ENCODE data around the gene EFCAB12. TPM values are rescaled to one million over a fixed set of nuclear protein-coding genes. Genes with fewer than 3 reads are reported as not detected.
A peak's percentile ranks its signal among the peaks of the same experiment; 100 is the strongest.

The EFCAB12 gene
- 0.92 TPM for total RNA-seq

DNA sequence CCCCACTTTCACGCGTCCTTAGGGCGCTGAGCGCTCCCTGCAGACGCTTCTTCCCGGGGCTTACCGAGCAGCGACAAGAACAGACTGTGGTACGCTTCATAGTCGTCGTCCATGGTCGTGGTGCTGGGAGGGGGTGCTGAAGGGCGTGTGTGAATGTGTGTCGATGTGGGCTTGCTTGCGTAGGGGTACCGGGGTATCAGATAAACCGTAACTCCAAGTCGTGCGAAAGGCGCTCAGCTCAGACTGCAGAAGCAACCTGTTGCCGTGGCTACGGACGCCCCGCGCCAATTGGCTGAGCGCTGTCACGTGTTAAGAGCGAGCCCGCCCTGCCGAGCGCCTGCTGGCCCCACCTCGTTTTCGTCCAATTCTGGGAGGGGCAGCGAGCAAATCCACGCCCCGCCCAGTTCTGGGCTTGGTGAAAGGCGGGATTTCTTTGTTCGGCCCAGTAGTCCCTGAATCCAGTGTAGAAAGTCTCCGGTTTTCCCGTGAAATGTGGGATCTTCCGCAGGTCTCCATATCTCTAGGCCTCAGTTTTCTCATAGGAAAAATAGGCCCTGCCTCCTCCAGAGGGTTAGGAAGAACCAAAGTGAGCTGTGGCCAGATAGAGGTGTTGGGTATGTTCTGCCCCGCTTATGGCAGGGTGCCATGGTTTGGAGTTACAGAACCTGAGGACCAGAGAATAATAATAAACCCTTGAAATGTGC lies at the start of gene EFCAB12:
TSS of gene EFCAB12 (minus strand) at position 261 of the 704 bp plus-strand sequence. CDS start at position 113, 148 bp downstream.

DNA sequence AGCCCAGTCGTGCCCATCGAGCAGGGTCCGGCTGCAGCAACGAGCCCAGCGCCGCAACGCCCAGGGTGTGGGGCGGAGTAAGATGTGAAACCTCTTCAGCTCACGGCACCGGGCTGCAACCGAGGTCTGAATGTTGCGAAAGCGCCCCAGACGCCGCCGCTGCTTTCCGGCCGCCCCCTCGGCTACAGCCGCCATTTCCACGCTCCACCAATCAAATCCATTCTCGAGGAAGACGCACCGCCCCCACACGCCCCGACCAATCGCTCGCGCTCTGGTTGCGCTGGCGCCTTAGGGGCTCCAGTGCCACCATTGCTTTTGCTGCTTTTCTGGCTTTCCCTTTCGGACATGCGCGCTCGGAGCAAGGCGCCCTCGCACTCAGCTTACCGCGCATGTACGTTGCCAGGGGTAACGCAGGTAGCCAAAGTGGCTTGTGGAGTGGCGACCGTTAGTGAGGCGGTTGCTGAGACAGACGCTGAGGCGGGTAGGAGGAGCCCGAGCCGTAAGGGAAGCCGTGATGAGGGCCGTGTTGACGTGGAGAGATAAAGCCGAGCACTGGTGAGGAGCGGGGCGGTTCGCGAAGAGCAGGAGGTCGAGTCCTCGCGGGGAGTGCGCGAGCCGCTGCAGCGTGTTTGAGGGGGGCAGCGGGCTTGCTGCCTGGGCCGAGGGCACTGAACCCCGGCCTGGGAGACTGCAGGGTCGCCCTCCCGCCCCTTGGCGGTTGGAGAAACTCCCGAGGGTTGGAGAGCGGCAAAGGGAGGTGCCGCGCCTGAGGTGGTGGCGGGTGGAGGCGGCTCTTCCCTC lies 11.6 kb upstream of the EFCAB12 start, which contains the start of the genes IFT122 and MBD4:
TSS of gene IFT122 (plus strand) at position 408 of the 801 bp plus-strand sequence. CDS start at position 515, 107 bp downstream.
TSS of gene MBD4 (minus strand) at position 132 of the 801 bp plus-strand sequence. CDS start at position 17, 115 bp downstream.

Small RNA genes within 50 kb of the gene (small RNA-seq; reads per million reads assigned to genes)
- gene SNORA7B, result 16.5 reads per million, percentile 94 among the genes with 10 or more reads in this experiment

Other genes starting within 250 kb of the EFCAB12 start
- gene CNBP, start 244.7 kb downstream of the EFCAB12 start, total RNA-seq, result 165 TPM
- gene COPG1, start 179.0 kb downstream of the EFCAB12 start, total RNA-seq, result 105 TPM
- 20.8 TPM for gene HMCES, start 149.8 kb downstream of the EFCAB12 start, total RNA-seq
- gene MBD4, start 11.3 kb upstream of the EFCAB12 start, total RNA-seq, result 24.9 TPM
- gene IFT122, start 11.6 kb upstream of the EFCAB12 start, total RNA-seq, result 34.1 TPM
- not detected for gene RHO, start 100.0 kb upstream of the EFCAB12 start, total RNA-seq
- not detected for gene H1-8, start 114.5 kb upstream of the EFCAB12 start, total RNA-seq
- 26.8 TPM for gene PLXND1, start 178.0 kb upstream of the EFCAB12 start, total RNA-seq